ENCODE data around the gene PAFAH1B1. TPM values are rescaled to one million over a fixed set of nuclear protein-coding genes. Genes with fewer than 3 reads are reported as not detected.

The PAFAH1B1 gene
- polyA plus RNA-seq, 1 donor (not counting 4 experiments of a cell fraction or from before 2014, with no cell fraction given): 119 TPM

GRCh38 chr17:2562162-2562858, 31.1 kb upstream of the PAFAH1B1 start:
- Histone ChIP-seq H3K9me1 (ENCODE audit: control insufficient read depth, extremely low read depth, insufficient read depth, low read length) (no peaks in the 10 kb centered on the region), H3K4me3 (ENCODE audit: control insufficient read depth in 2 of 3, extremely low read depth in 1 of 3, insufficient read depth in 2 of 3, low read depth in 1 of 3, low read length in 3 of 3) (no peak overlapping the region), H3K4me1 (ENCODE audit: control insufficient read depth, extremely low read depth, insufficient read depth, low read length) (peaks cover 21% of the 10 kb centered on the region), H3K79me2 (ENCODE audit: control insufficient read depth, insufficient read depth, low read length) (no peaks in the 10 kb centered on the region), H2AFZ (ENCODE audit: control insufficient read depth, low read length) (no peak overlapping the region), H3K9ac (ENCODE audit: control insufficient read depth, extremely low read depth, insufficient read depth, low read length) (no peak overlapping the region), H3K36me3 (ENCODE audit: control insufficient read depth in 2 of 2, extremely low read depth in 1 of 2, insufficient read depth in 2 of 2, low read length in 2 of 2) (no peaks in the 10 kb centered on the region), H3K27me3 (ENCODE audit: control insufficient read depth, extremely low read depth, insufficient read depth, low read length) (no peaks in the 10 kb centered on the region), H3K9me3 (ENCODE audit: control insufficient read depth, low read depth, low read length) (no peaks in the 10 kb centered on the region), H4K20me1 (ENCODE audit: control insufficient read depth, extremely low read depth, insufficient read depth, low read length) (no peaks in the 10 kb centered on the region), H3K27ac (ENCODE audit: control insufficient read depth, insufficient read depth, low read length) (peak overlapping the region; percentile 96), H3K4me2 (ENCODE audit: control insufficient read depth, extremely low read depth, insufficient read depth, low read depth, low read length) (no peak overlapping the region)
- FAIRE-seq (peak; percentile 34), DNase-seq (ENCODE audit: low read depth, low spot score) (no peak)
- dilution Hi-C loops (cut with MboI; ENCODE audit: extremely low pct_ligation_motif_present, low sequenced_read_pairs): no loop called here
- TF ChIP-seq CTCF (optimal IDR thresholded peaks at IDR 0.05 in 1 of 3, IDR thresholded peaks at IDR 0.05 in 1 of 3, conservative IDR thresholded peaks at IDR 0.05 in 1 of 3; ENCODE audit: extremely low read depth in 1 of 3, insufficient read depth in 2 of 3, low read length in 3 of 3): no peak
- TF ChIP-seq EZH2 (IDR thresholded peaks at IDR 0.05; ENCODE audit: low read length): no peak

- Histone ChIP-seq H3K36me3 (ENCODE audit: control insufficient read depth in 2 of 2, extremely low read depth in 1 of 2, insufficient read depth in 2 of 2, low read length in 2 of 2) (no peaks in the 10 kb centered on the region), H3K4me2 (ENCODE audit: control insufficient read depth, extremely low read depth, insufficient read depth, low read depth, low read length) (peak overlapping the region; percentile 86), H3K9me1 (ENCODE audit: control insufficient read depth, extremely low read depth, insufficient read depth, low read length) (no peaks in the 10 kb centered on the region), H3K9ac (ENCODE audit: control insufficient read depth, extremely low read depth, insufficient read depth, low read length) (peak overlapping the region; percentile 79), H2AFZ (ENCODE audit: control insufficient read depth, low read length) (peak overlapping the region; percentile 84), H3K27me3 (ENCODE audit: control insufficient read depth, extremely low read depth, insufficient read depth, low read length) (no peaks in the 10 kb centered on the region), H3K9me3 (ENCODE audit: control insufficient read depth, low read depth, low read length) (no peaks in the 10 kb centered on the region), H3K27ac (ENCODE audit: control insufficient read depth, insufficient read depth, low read length) (peak overlapping the region; percentile 96), H3K4me3 (ENCODE audit: control insufficient read depth in 2 of 3, extremely low read depth in 1 of 3, insufficient read depth in 2 of 3, low read depth in 1 of 3, low read length in 3 of 3) (peak overlapping the region; percentile 25 to 63 (median 38)), H3K79me2 (ENCODE audit: control insufficient read depth, insufficient read depth, low read length) (no peaks in the 10 kb centered on the region), H4K20me1 (ENCODE audit: control insufficient read depth, extremely low read depth, insufficient read depth, low read length) (no peaks in the 10 kb centered on the region), H3K4me1 (ENCODE audit: control insufficient read depth, extremely low read depth, insufficient read depth, low read length) (peaks cover 21% of the 10 kb centered on the region)
- TF ChIP-seq EZH2 (IDR thresholded peaks at IDR 0.05; ENCODE audit: low read length) (no peak), CTCF (optimal IDR thresholded peaks at IDR 0.05 in 1 of 3, IDR thresholded peaks at IDR 0.05 in 1 of 3, conservative IDR thresholded peaks at IDR 0.05 in 1 of 3; ENCODE audit: extremely low read depth in 1 of 3, insufficient read depth in 2 of 3, low read length in 3 of 3) (no peak)
- DNase-seq (ENCODE audit: low read depth, low spot score) (peak; percentile 95), FAIRE-seq (peak; percentile 97)
- dilution Hi-C loops (cut with MboI; ENCODE audit: extremely low pct_ligation_motif_present, low sequenced_read_pairs): no loop called here
Measured at GRCh38 chr17:2563061-2563460, 30.4 kb upstream of the PAFAH1B1 start.
